CD4-positive, alpha-beta T cell treated with Interleukin-15 for 1 hour (primary cell): ENCODE measurements around the gene FOXS1.
"Not testable (repeated sequence)": the region's sequence is repeated elsewhere in the genome, so short reads cannot be mapped to it uniquely, and the experiment has no call there.

Experiments
- DNase-seq: peaks from one replicate; pipeline ENCODE4 v3.0.0-alpha.2; 2020

Gene FOXS1

GRCh38 chr20:31820228-31820627, 25.2 kb downstream of the FOXS1 start:
- no peak for DNase-seq

- DNase-seq, result no peak
These were observed 26.2 kb downstream of the FOXS1 start, which contains the start of gene MYLK2 for GRCh38 chr20:31819083-31819784. Gene MYLK2 (plus strand): TSS chr20:31819356. CDS start chr20:31819581, 225 bp downstream.

- no peak for DNase-seq
These were observed 27.0 kb downstream of the FOXS1 start for GRCh38 chr20:31818376-31818908.

- DNase-seq, result no peak
These were observed 27.9 kb downstream of the FOXS1 start for GRCh38 chr20:31817461-31817860.

DNA sequence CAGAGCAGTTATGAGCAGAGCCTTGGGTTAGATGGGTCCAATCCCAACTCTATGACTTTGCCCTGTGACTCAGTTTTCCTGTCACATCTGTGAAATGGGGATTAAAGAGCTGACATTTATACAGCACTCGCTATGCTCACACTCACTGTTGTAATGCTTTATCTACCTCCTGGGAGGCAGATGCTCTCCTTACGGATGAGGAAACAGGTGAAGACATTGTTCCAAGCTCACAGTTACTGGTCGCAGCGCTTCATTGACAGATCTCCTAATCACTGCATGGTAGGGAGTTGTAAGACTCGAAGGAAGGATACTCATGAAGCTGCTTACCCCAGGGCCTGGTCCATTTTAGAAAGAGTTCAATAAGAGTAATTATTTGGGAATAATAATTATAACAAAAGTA, 29.2 kb downstream of the FOXS1 start:
- DNase-seq, result no peak

DNA sequence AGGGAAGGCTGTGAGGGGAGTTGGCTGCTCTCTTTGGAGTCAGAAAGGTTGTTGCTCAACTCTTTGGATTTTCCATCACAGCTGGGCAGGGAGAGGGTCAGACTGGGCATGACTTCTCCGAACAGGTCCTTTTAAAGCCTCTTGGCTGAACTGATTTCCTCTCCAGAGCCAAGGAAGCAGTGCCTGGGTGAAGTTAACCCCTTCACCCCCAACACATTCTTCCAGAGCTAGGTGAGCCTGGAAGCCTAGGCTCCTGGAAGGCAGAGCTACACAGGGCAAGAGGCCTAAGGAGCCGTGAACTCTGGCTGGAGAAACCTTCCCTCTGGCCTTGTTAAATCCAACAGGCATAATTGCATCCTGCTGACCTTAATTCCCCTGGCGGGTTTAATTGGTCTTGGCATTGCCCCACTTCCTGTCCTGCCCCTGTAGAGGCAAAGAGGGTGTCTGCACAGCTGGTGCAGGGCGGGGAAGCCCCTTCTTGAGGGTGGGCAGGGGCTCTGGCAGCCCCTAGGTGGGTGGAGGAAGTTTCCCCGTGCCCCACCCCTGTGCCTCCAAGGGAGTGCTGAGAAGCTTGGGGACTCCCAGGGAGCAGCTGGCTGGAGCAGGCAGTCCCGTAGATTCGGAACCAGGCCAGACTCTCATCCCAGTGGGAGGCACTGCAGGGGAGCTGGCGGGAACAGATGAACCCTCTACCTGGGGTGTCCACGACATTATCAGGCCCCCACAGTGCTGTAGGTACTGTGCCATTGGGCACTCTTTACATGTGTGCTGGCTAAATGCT, 29.8 kb downstream of the FOXS1 start:
- no peak for DNase-seq

- DNase-seq, result not testable (repeated sequence)
These were observed 31.3 kb downstream of the FOXS1 start for GRCh38 chr20:31814142-31814541.

DNA sequence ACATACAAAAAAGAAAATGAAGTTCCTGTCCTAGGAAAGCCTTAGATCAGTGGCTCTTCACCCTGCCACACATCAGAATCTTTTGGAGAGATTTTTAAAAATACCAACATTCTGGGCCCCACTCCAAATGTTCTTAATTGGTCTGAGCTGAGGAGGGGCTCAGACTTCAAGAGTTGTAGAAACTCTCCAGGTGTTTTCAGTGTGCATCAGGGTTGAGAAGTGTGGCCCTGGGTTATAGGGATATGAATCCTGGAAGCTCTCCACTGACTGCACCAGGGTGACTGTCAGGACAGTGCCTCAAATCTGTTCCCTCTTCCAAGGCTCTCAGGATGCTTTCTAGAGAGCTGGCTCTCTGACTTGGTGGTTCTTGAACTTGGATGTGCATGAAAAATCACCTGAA, 31.8 kb downstream of the FOXS1 start:
- no peak for DNase-seq

GRCh38 chr20:31811796-31812728, 33.3 kb downstream of the FOXS1 start:
- DNase-seq, result no peak

- DNase-seq, result no peak
These were observed 34.2 kb downstream of the FOXS1 start for GRCh38 chr20:31811198-31811597.

DNA sequence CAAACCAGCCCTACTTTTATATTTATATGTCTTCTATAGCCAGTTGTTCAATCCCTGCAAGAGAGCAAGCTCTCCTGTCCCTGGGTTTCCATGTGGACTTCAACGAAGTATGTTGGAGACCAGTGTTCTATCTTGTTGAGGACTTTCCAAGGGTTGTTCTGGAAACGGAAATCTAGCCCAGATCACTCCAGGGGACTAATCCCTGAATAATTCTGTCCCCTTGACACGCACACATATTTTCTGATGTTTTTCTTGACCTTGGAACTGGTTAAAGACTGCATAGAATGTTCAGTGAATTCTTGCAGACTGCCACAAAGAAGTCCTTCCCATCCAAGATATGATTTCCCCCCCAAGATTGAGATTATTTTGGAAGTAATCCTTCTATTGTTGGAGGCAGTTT, 35.7 kb downstream of the FOXS1 start:
- no peak for DNase-seq

GRCh38 chr20:31808481-31808880, 36.9 kb downstream of the FOXS1 start:
- no peak for DNase-seq

DNA sequence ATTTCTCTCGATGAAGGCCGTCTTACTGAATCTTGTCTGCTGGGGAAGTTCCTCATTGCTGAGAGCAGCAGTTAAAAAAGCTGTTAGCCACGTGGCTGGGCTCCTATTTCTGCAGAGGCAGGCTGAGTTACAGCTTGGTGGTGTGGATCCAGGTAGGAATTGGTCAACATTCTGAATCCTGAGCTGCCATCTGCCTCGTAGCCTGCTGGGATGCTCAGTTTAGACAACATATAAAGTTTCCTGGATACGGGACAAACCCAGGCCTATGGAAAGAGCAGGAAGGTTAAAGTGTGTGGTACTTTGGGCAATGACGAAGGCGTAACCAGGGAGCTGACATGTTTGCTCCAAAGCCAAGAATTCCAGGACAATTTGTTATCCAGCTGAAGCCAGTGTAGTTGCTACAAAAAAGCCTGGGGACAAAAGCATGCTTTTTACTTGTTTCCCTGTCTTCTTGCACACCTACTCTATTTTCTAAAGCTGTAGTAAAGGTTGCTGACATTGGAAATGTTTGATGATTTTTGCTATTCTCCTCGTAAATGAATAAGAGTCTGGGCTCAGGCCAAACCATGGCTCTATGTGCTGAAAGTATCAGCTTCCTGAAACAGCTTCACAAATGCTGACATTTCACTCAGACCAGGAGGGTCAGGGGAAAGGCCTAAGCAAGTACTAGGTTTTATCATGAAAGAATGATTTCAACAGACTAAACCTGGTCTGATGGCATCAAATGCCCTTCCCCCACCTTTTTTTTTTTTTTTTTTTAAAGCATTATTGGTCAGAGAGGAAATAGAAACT, 38.6 kb downstream of the FOXS1 start:
- no peak for DNase-seq

DNA sequence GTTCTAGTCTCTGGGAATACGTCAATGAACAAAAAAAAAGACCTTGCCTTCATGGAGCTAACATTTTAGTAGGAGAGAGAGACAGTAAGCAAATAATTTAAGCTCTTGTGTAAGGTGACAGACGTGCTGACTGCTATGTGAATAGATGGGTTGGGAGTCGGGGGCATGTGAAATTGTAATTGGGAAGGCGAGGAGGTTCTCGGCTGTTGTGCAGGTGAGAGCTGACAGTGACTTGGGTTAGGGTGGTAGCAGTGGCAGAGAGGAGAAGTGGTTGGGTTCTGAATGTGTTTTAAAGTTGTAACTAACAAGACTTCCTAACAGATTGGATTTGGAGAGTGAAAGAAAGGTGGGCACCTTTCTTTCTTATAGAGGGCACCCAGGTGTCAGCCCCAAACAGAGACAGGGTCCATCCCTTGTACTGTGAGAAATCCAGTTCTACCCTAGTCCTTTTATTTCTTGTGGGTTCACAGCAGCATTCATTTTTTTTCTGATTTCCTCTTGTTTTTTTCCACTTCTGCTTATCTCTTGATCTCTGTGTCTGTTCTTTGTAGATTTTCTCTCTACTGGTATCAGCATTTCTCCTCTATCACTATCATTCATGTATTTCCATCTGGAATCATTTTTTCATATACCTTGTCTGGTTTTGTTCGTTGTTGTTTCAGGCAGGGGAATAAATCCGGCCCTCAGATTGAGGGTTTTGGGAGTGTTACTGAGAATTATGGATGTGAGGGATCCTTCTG, 41.7 kb downstream of the FOXS1 start:
- DNase-seq, result no peak

GRCh38 chr20:31801508-31801907, 43.9 kb downstream of the FOXS1 start:
- DNase-seq, result no peak

GRCh38 chr20:31797364-31797763, 48.0 kb downstream of the FOXS1 start:
- DNase-seq, result no peak
